GM23248 (cell line): ENCODE data around the gene QRFP. TPM values are rescaled to one million over a fixed set of nuclear protein-coding genes. Genes with fewer than 3 reads are reported as not detected.

Experiments used
- DNase-seq: peaks from one replicate; pipeline ENCODE4 v3.0.0-alpha.2; 2015
- H2AFZ ChIP-seq: fragments of 200-600 bp; sonication (generic); 2 replicates; pipeline ENCODE4 v1.6.1; 2016; ENCODE audit warnings: antibody characterized with exemption
- H3F3A ChIP-seq: fragments of 200-600 bp; sonication (generic); 2 replicates; pipeline ENCODE4 v1.6.1; 2016; ENCODE audit warnings: mild to moderate bottlenecking, antibody characterized with exemption, mixed run types; ENCODE audit not compliant: insufficient read depth
- H3K27ac ChIP-seq: fragments of 200-600 bp; sonication (generic); 2 replicates; pipeline ENCODE4 v1.5.1; 2016; ENCODE audit warnings: mild to moderate bottlenecking
- H3K27me3 ChIP-seq: fragments of 200-600 bp; sonication (generic); replicated peaks from 2 replicates; pipeline ENCODE4 v1.6.1; 2016; ENCODE audit warnings: mild to moderate bottlenecking; ENCODE audit not compliant: insufficient read depth
- H3K36me3 ChIP-seq: fragments of 200-600 bp; sonication (generic); 2 replicates; pipeline ENCODE4 v1.6.1; 2016; ENCODE audit warnings: low read depth, mild to moderate bottlenecking
- H3K4me1 ChIP-seq: fragments of 200-600 bp; sonication (generic); 2 replicates; pipeline ENCODE4 v1.6.1; 2016; ENCODE audit warnings: mild to moderate bottlenecking; ENCODE audit not compliant: insufficient read depth
- H3K4me2 ChIP-seq: fragments of 200-600 bp; sonication (generic); one replicate; pipeline ENCODE4 v1.6.1; 2016; ENCODE audit warnings: mild to moderate bottlenecking; ENCODE audit not compliant: unreplicated experiment
- H3K4me3 ChIP-seq: fragments of 200-600 bp; sonication (generic); 2 replicates; pipeline ENCODE4 v1.5.1; 2016; ENCODE audit warnings: mild to moderate bottlenecking
- H3K79me2 ChIP-seq: fragments of 200-600 bp; sonication (generic); 2 replicates; pipeline ENCODE4 v1.6.1; 2016; ENCODE audit warnings: mild to moderate bottlenecking; ENCODE audit not compliant: insufficient read depth
- H3K9ac ChIP-seq: fragments of 200-600 bp; sonication (generic); 2 replicates; pipeline ENCODE4 v1.6.1; 2016; ENCODE audit warnings: mild to moderate bottlenecking
- H3K9me2 ChIP-seq: fragments of 200-600 bp; sonication (generic); 2 replicates; pipeline ENCODE4 v1.6.1; 2016; ENCODE audit warnings: mixed run types, mild to moderate bottlenecking, moderate library complexity; ENCODE audit not compliant: insufficient read depth
- H3K9me3 ChIP-seq: fragments of 200-600 bp; sonication (generic); one replicate; pipeline ENCODE4 v1.6.1; 2017; ENCODE audit warnings: low read depth
- H4K20me1 ChIP-seq: fragments of 200-600 bp; sonication (generic); 2 replicates; pipeline ENCODE4 v1.6.0; 2016; ENCODE audit not compliant: insufficient read depth
- EZH2 ChIP-seq: fragments of 200-600 bp; sonication (generic); IDR thresholded peaks from 2 replicates; pipeline ENCODE4 v1.6.1; 2018; ENCODE audit warnings: antibody characterized with exemption, mild to moderate bottlenecking; ENCODE audit not compliant: insufficient read depth, poor library complexity, severe bottlenecking
- EZH2phosphoT487 ChIP-seq: fragments of 200-600 bp; sonication (generic); IDR thresholded peaks from 2 replicates; pipeline ENCODE4 v1.6.1; 2018; ENCODE audit warnings: antibody characterized with exemption, moderate library complexity, mild to moderate bottlenecking, low read depth; ENCODE audit not compliant: insufficient read depth
- WGBS, 2 experiments: methylation state at CpG; one replicate each; pipeline ENCODE4 v1.1.6; 2015 to 2017; ENCODE audit warnings: low lambda C conversion rate in 2 of 2, low coverage in 1 of 2; ENCODE audit errors: missing lambda C conversion rate in 2 of 2; 5-methylcytosine and 5-hydroxymethylcytosine counted together
- in situ Hi-C: fragments of 300-500 bp; cut with MboI; formaldehyde crosslinking; loops from 2 replicates; pipeline ENCODE4 v1.15.0; 2020
- polyA plus RNA-seq: library from polyadenylated mRNA; unstranded; fragments of >200 nt; fragmentation: Nextera tagmentation; extraction: Ambion mirVana; gene quantifications from 2 replicates; pipeline ENCODE4 v1.2.1, GENCODE V29; 2016
- total RNA-seq: library from RNA; depleted of rRNA; stranded (reverse); fragments of >200 nt; shearing (Covaris generic); gene quantifications from 2 replicates; pipeline ENCODE4 v1.2.3, GENCODE V29; 2014

Gene QRFP
- total and polyA plus RNA-seq, 2 experiments from 2014 or later: 0.18 TPM; not detected in 1

DNA sequence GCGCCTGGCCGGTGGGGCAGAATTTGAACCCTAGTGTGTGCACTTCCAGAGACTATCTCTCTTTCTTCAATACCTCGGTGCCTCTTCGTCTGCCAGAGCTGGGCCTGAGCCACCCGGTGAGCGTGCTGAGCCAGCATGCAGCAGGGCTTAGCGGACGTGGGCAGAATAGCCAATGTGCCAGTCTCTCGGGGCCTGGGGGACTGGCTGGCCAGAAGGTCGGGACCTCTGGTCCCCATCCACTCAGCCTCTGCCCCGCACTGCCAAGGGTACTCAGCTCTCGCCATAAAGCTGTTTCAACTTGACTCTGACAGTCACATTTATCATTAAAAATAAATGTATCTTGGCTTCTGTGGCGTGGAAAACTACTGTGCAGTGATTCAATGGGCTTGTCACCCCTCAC lies 46.6 kb upstream of the QRFP start:
- H3K4me1 ChIP-seq: 0 out of 2 replicates have a peak, but pooled peaks cover 3% of the 10 kb centered on the region
- H3K9me2 ChIP-seq: no peaks in the 10 kb centered on the region
- H3K9me3 ChIP-seq: no peaks in the 10 kb centered on the region
- no peak overlapping the region for H3K4me3 ChIP-seq
- no peaks in the 10 kb centered on the region for H3K36me3 ChIP-seq
- H2AFZ ChIP-seq: no peak overlapping the region
- peaks cover 13% of the 10 kb centered on the region for H3K27me3 ChIP-seq
- no peaks in the 10 kb centered on the region for H4K20me1 ChIP-seq
- TF ChIP-seq EZH2 (no peak), EZH2phosphoT487 (no peak)
- no peak for DNase-seq
- H3K9ac ChIP-seq: no peak overlapping the region
- H3F3A ChIP-seq: no peaks in the 10 kb centered on the region
- 54 to 60% methylated on average over 13 of the region's 13 CpGs for WGBS, 2 experiments
- no peak overlapping the region for H3K4me2 ChIP-seq
- H3K27ac ChIP-seq: no peak overlapping the region
- H3K79me2 ChIP-seq: no peaks in the 10 kb centered on the region
- in situ Hi-C loops: no loop called here

GRCh38 chr9:130942679-130943078 lies 46.1 kb upstream of the QRFP start:
- H3K79me2 ChIP-seq: no peaks in the 10 kb centered on the region
- no peak overlapping the region for H2AFZ ChIP-seq
- H3K9ac ChIP-seq: no peak overlapping the region
- 0 out of 2 replicates have a peak, but pooled peaks cover 3% of the 10 kb centered on the region for H3K4me1 ChIP-seq
- in situ Hi-C loops: no loop called here
- DNase-seq: no peak
- no peaks in the 10 kb centered on the region for H3K9me3 ChIP-seq
- H4K20me1 ChIP-seq: no peaks in the 10 kb centered on the region
- no peaks in the 10 kb centered on the region for H3K9me2 ChIP-seq
- H3K4me2 ChIP-seq: no peak overlapping the region
- H3K27me3 ChIP-seq: peaks cover 13% of the 10 kb centered on the region
- WGBS, 2 experiments: 53 to 57% methylated on average over 10 of the region's 10 CpGs
- no peaks in the 10 kb centered on the region for H3K36me3 ChIP-seq
- H3K27ac ChIP-seq: no peak overlapping the region
- H3F3A ChIP-seq: no peaks in the 10 kb centered on the region
- TF ChIP-seq EZH2phosphoT487: no peak
- H3K4me3 ChIP-seq: no peak overlapping the region

DNA sequence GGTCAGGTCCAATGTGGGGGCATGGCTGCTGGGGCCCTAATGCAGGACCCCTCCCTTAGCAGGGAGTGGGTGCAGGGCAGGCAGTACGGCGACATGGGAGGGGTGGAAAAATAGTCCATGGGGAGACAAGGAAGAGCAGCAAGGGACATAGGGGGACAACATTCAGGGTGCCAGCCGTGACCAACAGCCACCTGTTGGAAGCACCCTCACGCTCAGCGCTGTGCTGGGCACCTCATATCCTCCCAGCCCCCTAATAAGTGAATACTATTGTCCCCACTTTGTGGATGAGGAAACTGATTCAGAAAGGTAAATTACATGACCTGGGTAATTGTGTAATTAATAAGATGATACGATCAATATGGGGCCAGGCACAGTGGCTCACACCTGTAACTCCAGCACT lies 45.5 kb upstream of the QRFP start:
- no peaks in the 10 kb centered on the region for H3K79me2 ChIP-seq
- in situ Hi-C loops: no loop called here
- H3K9ac ChIP-seq: no peak overlapping the region
- H4K20me1 ChIP-seq: no peaks in the 10 kb centered on the region
- no peaks in the 10 kb centered on the region for H3K9me3 ChIP-seq
- 0 out of 2 replicates have a peak, but pooled peaks cover 3% of the 10 kb centered on the region for H3K4me1 ChIP-seq
- no peak overlapping the region for H3K4me2 ChIP-seq
- DNase-seq: no peak
- no peak for TF ChIP-seq EZH2phosphoT487
- no peak for TF ChIP-seq EZH2
- WGBS, 2 experiments: 85 to 91% methylated on average over 6 of the region's 6 CpGs
- no peaks in the 10 kb centered on the region for H3K9me2 ChIP-seq
- no peaks in the 10 kb centered on the region for H3K36me3 ChIP-seq
- H3F3A ChIP-seq: 0 out of 2 replicates have a peak, but pooled peaks cover 3% of the 10 kb centered on the region
- H3K27ac ChIP-seq: no peak overlapping the region
- no peak overlapping the region for H2AFZ ChIP-seq
- no peak overlapping the region for H3K4me3 ChIP-seq
- H3K27me3 ChIP-seq: peaks cover 13% of the 10 kb centered on the region

- Histone ChIP-seq H3K4me1 (peaks cover 10% of the 10 kb centered on the region; the same call in 1 of the 2 replicates), H3K36me3 (no peaks in the 10 kb centered on the region), H3K27me3 (peaks cover 13% of the 10 kb centered on the region; the same call in 1 of the 2 replicates), H2AFZ (no peak overlapping the region), H4K20me1 (no peaks in the 10 kb centered on the region), H3K9me3 (no peaks in the 10 kb centered on the region), H3K27ac (no peak overlapping the region), H3K9me2 (no peaks in the 10 kb centered on the region), H3F3A (peaks cover 8% of the 10 kb centered on the region; the same call in 1 of the 2 replicates), H3K79me2 (no peaks in the 10 kb centered on the region), H3K4me3 (no peak overlapping the region), H3K9ac (no peak overlapping the region), H3K4me2 (no peak overlapping the region)
- in situ Hi-C loops: no loop called here
- peak; percentile 55 for DNase-seq
- no peak for TF ChIP-seq EZH2
- WGBS, 2 experiments: 8% methylated on average over 35 to 36 of the region's 36 CpGs
These were observed 44.3 kb upstream of the QRFP start for GRCh38 chr9:130940693-130941576.
